ENCODE results near the gene RAB42. TPM values are rescaled to one million over a fixed set of nuclear protein-coding genes. Genes with fewer than 3 reads are reported as not detected.

The RAB42 gene
- total and polyA plus RNA-seq, 2 of the 8 experiments (the other 6 are each of a cell fraction or from before 2014, with no cell fraction given), result 12.5 to 16.6 TPM

DNA sequence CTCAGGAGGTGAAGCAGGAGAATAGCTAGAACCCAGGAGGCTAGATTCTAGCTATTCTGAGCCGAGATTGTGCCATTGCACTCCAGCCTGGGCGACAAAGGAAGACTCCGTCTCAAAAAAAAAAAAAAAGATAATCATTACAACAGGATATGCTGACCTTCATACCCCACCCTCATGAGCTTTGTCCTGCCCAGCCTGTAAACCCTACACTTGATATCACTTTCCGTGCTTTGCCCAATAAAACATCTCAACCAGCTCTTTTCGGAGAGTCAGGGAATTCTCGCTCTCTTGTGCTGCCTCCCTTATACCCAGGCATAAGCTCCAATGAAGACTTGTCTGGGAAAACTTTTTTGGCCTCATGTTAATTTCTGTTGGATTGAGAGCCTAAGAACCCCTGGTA is 40.7 kb upstream of the RAB42 start:
- no peak overlapping the region for H3K27ac ChIP-seq (ENCODE audit: low read depth, low read length)
- TF ChIP-seq BACH1 (IDR thresholded peaks at IDR 0.05; ENCODE audit: low read length), result no peak
- TF ChIP-seq, protein P1, sequence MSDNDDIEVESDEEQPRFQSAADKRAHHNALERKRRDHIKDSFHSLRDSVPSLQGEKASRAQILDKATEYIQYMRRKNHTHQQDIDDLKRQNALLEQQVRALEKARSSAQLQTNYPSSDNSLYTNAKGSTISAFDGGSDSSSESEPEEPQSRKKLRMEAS (IDR thresholded peaks at IDR 0.05), result no peak
- no peak for TF ChIP-seq BCL11A (IDR thresholded peaks at IDR 0.05; ENCODE audit: low read depth in 2 of 2, low read length in 2 of 2)
- TF ChIP-seq, protein P2, sequence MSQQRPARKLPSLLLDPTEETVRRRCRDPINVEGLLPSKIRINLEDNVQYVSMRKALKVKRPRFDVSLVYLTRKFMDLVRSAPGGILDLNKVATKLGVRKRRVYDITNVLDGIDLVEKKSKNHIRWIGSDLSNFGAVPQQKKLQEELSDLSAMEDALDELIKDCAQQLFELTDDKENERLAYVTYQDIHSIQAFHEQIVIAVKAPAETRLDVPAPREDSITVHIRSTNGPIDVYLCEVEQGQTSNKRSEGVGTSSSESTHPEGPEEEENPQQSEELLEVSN (IDR thresholded peaks at IDR 0.05), result no peak
- TF ChIP-seq EP300 (IDR thresholded peaks at IDR 0.05; ENCODE audit: borderline replicate concordance in 1 of 2, low read depth in 2 of 2, low read length in 2 of 2), result no peak
- TF ChIP-seq GTF2F1 (IDR thresholded peaks at IDR 0.05; ENCODE audit: borderline replicate concordance, low read depth, low read length), result no peak
- TF ChIP-seq TCF12 (IDR thresholded peaks at IDR 0.05; ENCODE audit: low read depth, low read length), result no peak
- no peak for TF ChIP-seq SIN3A (conservative IDR thresholded peaks at IDR 0.05 in 1 of 2, IDR thresholded peaks at IDR 0.05 in 1 of 2; ENCODE audit: low read depth in 1 of 2, low read length in 2 of 2)
- H3K23ac ChIP-seq (ENCODE audit: insufficient read length), result no peak overlapping the region
- no peak overlapping the region for H2BK15ac ChIP-seq (ENCODE audit: low read length)
- H3K4me2 ChIP-seq (ENCODE audit: insufficient read depth in 1 of 2, low read depth in 2 of 2, low read length in 2 of 2), result no peak overlapping the region; a peak in 1 of 4 replicates
- WGBS, 2 experiments (ENCODE audit: extremely low coverage in 1 of 2, insufficient coverage in 1 of 2, insufficient read length in 1 of 2, insufficient replicate concordance in 2 of 2, low coverage in 1 of 2, low lambda C conversion rate in 2 of 2, missing lambda C conversion rate in 1 of 2), result 94% methylated on average over 6 of the region's 6 CpGs; no CpG with 5 or more reads in 1 of the 2 experiments
- no peaks in the 10 kb centered on the region; a peak in 1 of 4 replicates for H3K79me2 ChIP-seq (ENCODE audit: control insufficient read depth in 1 of 2, insufficient read depth in 2 of 2, low read length in 2 of 2)
- H4K20me1 ChIP-seq (replicated peaks in 1 of 2; ENCODE audit: control insufficient read depth in 1 of 2, insufficient read depth in 2 of 2, low read length in 2 of 2), result no peaks in the 10 kb centered on the region
- H3K9ac ChIP-seq (replicated peaks in 1 of 4; ENCODE audit: extremely low read depth in 1 of 4, low read depth in 3 of 4, low read length in 3 of 4), result no peak overlapping the region
- H3K14ac ChIP-seq (ENCODE audit: insufficient read length), result no peak overlapping the region
- no peak overlapping the region for H3K56ac ChIP-seq (replicated peaks; ENCODE audit: insufficient read length, low read depth, low read length)
- H4K8ac ChIP-seq (ENCODE audit: extremely low read depth, insufficient read depth, low read length), result no peak overlapping the region
- no peak overlapping the region for H3K4ac ChIP-seq (replicated peaks; ENCODE audit: insufficient read length, low read depth, low read length)
- H3K4me1 ChIP-seq (replicated peaks in 1 of 4; ENCODE audit: control insufficient read depth in 3 of 4, insufficient read depth in 4 of 4, low read length in 3 of 4), result no peaks in the 10 kb centered on the region
- ChIA-PET POLR2A (ENCODE audit: partially characterized antibody) (interaction anchor here (1.0 to 29.3 kb wide), 6 partner anchors 8 to 54 kb away, joined by 3 to 552 read pairs (median 12); no protein-coding TSS in a partner anchor), CTCF (ENCODE audit: partially characterized antibody) (interaction anchor here (0.5 to 1.5 kb wide), 10 partner anchors 10 to 1509 kb away, joined by 3 to 8 read pairs (median 3); partner anchors contain the start of gene YTHDF2)
- H3K27me3 ChIP-seq (replicated peaks in 1 of 4; ENCODE audit: control insufficient read depth in 3 of 4, extremely low read depth in 1 of 4, insufficient read depth in 3 of 4, low read length in 3 of 4), result no peaks in the 10 kb centered on the region
- H4K91ac ChIP-seq (replicated peaks; ENCODE audit: insufficient read length, low read length), result no peak overlapping the region
- no peak overlapping the region; the same call in 1 of the 2 replicates for H2AFZ ChIP-seq (ENCODE audit: low read length)
- no peak overlapping the region for H2BK120ac ChIP-seq (replicated peaks; ENCODE audit: low read depth, low read length)
- no peak overlapping the region for H2BK12ac ChIP-seq (ENCODE audit: low read depth, low read length)
- no peak overlapping the region; the same call in 1 of the 2 replicates for H2BK5ac ChIP-seq (ENCODE audit: low read depth, low read length)
- peaks cover 0 to 7% (median 0%) of the 10 kb centered on the region in 4 experiments; a peak in 2 of 8 replicates for H3K36me3 ChIP-seq (ENCODE audit: control insufficient read depth in 2 of 4, insufficient read depth in 4 of 4, low read length in 3 of 4)
- H3K18ac ChIP-seq (ENCODE audit: extremely low read depth, low read length), result no peak overlapping the region
- no peak for FAIRE-seq
- no peak overlapping the region for H4K5ac ChIP-seq (ENCODE audit: insufficient read length, low read depth, low read length)
- H3K79me1 ChIP-seq (ENCODE audit: low read depth, low read length), result peaks cover 3% of the 10 kb centered on the region; the same call in 1 of the 2 replicates
- no peak for DNase-seq (ENCODE audit: low read depth in 1 of 2, low spot score in 2 of 2)
- H2AK5ac ChIP-seq (ENCODE audit: low read depth, low read length), result no peak overlapping the region
- no peaks in the 10 kb centered on the region for H3K9me3 ChIP-seq (ENCODE audit: insufficient read depth in 2 of 2, low read depth in 1 of 2, low read length in 1 of 2)
- H3K4me3 ChIP-seq (ENCODE audit: extremely low read depth in 1 of 4, insufficient read depth in 2 of 4, low read depth in 3 of 4, low read length in 4 of 4), result no peak overlapping the region
- H3K23me2 ChIP-seq (ENCODE audit: low read depth, low read length), result peaks cover 4% of the 10 kb centered on the region
- peak overlapping the region; percentile 34; the same call in 1 of the 2 replicates for H2BK20ac ChIP-seq (ENCODE audit: low read length)
